D721Med (cell line): ENCODE data around the gene LUZP1.

Experiments
- DNase-seq: peaks from one replicate; pipeline ENCODE4 v3.0.0; 2011; ENCODE audit warnings: low spot score; ENCODE audit not compliant: insufficient read length
- FAIRE-seq: peaks from 2 replicates; lab custom pipeline; 2011; peaks lifted over from hg19 to GRCh38; lab: Jason Lieb, UNC
- TF ChIP-seq, protein P1 (sequence below): IDR thresholded peaks from 2 replicates; pipeline ENCODE4 v1.5.1; 2012; ENCODE audit warnings: mild to moderate bottlenecking, control low read depth; ENCODE audit not compliant: insufficient read depth; ENCODE audit errors: missing control alignments

LUZP1 gene

DNA sequence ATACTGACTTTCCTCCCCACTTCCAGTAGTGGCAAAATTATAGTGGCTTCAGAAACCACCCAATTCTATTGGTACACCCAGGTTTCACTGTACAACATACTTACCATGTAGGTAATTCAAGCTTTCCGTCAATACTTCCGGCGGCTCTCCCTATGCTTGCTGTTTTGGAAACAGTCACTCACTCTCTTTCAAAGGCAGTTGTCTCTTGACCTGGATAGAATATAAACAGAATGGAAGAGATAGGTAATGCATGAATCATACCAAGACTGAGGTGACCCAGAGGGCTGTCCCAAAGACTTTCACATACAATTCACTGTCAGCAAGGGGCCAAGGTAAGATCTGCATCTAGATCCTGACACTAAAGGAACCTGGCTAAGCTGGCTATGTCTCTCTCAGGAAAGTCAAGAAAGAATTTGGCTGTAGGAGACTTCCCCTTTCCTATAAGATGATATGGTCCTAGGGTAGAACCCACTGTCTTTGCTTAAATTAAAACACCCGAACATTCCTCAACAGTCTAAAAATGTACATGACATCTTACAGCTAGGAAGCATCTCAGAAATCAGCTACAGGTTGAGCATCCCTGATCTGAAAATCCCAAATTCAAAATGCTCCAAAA is 59.6 kb downstream of the LUZP1 start:
- TF ChIP-seq, protein P1, sequence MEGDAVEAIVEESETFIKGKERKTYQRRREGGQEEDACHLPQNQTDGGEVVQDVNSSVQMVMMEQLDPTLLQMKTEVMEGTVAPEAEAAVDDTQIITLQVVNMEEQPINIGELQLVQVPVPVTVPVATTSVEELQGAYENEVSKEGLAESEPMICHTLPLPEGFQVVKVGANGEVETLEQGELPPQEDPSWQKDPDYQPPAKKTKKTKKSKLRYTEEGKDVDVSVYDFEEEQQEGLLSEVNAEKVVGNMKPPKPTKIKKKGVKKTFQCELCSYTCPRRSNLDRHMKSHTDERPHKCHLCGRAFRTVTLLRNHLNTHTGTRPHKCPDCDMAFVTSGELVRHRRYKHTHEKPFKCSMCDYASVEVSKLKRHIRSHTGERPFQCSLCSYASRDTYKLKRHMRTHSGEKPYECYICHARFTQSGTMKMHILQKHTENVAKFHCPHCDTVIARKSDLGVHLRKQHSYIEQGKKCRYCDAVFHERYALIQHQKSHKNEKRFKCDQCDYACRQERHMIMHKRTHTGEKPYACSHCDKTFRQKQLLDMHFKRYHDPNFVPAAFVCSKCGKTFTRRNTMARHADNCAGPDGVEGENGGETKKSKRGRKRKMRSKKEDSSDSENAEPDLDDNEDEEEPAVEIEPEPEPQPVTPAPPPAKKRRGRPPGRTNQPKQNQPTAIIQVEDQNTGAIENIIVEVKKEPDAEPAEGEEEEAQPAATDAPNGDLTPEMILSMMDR = no peak
- DNase-seq (no peak), FAIRE-seq (no peak)

DNA sequence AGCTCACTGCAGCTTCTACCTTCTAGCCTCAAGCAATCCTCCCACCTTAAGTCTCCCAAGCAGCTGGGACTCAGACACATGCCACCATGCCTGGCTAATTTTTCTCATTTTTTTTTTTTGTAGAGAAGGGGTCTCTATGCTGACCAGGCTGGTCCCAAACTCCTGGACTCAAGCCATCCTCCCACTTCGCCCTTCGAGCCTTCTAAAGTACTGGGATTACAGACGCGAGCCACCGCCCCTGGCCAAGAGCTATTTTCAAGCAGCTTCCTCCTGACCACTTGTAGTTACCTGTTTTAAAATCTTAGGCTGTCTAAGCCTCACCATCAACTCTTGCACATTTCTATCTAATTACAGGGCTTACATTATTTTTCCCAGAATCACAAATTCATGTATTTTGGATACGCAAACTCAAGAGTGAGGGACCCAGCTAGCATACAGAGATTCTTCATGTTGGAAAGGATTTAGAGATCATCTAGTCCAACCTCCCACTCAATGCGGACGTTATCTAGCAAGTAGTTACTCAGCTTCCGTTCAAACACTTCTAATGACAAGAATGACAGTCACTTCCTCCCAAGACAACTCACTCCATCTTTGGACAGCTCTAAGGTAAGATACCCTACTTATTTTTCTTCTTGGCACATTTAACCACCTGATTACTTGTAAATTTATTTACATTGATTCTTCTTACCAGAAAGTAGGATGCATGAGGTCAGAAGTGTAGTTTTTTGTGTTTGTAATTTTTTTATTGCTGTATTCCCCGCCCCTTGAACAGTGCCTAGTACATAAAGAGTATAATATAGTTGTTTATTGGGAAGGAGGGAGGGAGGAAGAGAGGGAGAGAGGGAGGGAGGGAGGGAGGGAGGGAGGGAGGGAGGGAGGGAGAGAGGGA is 65.4 kb downstream of the LUZP1 start:
- DNase-seq = no peak

DNA sequence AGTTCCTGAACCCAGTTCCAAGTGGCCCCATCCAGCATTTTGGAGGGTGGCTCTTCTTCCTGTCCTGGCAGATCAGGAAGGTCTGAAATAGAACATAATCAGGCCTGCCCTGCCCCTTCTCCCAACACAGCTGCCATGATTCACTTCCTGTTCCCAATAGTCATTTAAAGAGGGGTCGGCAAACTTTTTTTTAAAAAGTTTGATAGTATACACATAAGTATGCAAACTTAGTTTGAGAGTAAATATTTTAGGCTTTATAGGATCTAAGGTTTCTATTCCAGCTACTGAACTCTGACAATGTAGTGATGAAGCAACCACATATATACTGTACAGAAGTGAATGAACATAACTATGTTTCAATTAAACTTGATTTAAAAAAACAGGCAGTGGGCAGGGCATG is 66.4 kb downstream of the LUZP1 start:
- TF ChIP-seq, protein P1 = no peak
- DNase-seq = no peak
- no peak for FAIRE-seq

More for the DNA sequence above, 65.4 kb downstream of the LUZP1 start:
- FAIRE-seq = no peak
- TF ChIP-seq, protein P1 = no peak

DNA sequence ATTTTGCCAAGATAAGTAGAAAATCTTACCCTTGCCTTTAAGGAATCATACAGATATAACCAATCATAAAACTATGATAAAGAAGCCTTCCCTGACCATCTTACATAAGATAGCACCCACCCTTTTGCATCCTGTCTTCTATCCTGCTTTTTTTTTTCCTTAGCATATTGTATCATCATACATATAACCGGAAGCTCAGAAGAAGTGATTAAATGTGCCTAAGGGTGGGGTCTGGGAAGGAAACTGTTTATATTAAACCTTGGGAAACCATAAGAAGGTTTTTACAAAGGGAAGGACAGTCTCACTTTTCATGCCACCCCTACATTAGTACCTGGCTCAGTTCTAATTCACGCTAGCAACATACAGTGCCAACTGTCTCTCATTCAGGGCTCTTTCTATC is 66.8 kb downstream of the LUZP1 start:
- TF ChIP-seq, protein P1 = no peak
- DNase-seq = no peak
- no peak for FAIRE-seq

DNA sequence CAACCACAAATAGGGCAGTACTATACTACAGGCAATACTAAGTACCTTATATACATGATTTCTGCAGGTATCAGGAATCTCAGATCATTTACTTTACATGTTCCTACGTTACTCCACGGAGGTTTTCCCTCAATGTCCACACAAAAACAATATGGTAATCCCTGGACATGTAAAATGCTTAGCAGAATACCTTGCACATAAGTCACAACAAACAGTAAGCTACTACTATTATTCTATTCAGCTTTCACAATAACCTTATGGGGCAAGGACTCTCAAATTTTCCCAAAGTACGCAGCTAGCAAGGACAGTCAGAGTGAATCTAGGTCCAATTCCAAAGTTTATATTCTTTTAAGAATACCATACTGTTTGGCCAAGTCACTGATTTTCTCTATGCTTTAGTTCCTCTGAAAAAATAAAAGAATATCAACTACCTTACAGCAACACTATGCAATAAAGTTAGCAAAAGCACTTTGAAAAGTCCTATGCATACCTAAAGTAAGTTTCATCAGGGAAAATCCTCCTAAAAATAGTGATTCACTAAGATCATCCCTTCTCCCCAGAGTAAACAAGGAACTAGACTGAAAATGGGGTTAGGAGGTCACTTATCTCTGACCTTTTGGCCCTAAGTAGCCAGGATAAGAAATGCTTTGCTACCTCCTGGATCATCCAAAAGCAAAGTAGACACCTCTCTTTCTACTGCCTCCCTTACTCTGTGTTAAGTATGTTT is 67.4 kb downstream of the LUZP1 start:
- TF ChIP-seq, protein P1 = no peak
- DNase-seq (no peak), FAIRE-seq (no peak)

DNA sequence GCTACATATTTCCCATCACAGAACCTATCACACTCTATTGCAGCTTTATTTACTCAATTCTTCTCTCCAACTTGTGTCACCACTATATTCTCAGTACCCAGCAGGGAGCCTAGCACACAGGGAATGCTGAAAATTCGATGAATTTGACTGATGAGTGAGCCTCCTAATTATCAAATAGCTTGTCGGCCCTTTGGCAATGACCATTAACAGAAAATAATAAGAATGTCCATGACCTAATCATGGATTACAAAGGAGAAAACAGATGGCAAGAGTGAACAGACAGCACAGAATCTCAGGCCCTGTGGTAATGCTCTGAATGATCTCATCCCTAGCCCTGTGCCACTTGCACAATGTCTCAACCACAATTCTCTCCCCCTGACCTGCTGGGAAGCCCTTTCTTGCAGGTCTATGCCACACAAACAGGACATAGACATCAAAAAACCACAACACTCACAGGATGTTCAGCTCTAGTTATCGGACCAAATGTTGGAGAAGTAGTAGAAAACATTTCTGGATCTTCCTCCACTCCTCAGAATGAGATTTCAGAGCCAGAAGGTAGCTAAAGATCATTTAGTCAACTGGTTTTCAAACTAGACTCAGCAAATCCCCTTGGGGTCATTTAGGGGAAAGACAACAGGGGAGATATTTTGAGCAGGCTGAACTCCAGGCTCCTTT is 68.4 kb downstream of the LUZP1 start:
- FAIRE-seq (no peak), DNase-seq (no peak)
- TF ChIP-seq, protein P1 = no peak
